CD4-positive, alpha-beta T cell treated with Interleukin-2 at 100 ng/mL for 4 hours (primary cell): ENCODE results near the gene DDX17.

ENCODE experiments used
- DNase-seq: peaks from one replicate; pipeline ENCODE4 v3.0.0-alpha.2; 2020; ENCODE audit warnings: low spot score

The DDX17 gene

DNA sequence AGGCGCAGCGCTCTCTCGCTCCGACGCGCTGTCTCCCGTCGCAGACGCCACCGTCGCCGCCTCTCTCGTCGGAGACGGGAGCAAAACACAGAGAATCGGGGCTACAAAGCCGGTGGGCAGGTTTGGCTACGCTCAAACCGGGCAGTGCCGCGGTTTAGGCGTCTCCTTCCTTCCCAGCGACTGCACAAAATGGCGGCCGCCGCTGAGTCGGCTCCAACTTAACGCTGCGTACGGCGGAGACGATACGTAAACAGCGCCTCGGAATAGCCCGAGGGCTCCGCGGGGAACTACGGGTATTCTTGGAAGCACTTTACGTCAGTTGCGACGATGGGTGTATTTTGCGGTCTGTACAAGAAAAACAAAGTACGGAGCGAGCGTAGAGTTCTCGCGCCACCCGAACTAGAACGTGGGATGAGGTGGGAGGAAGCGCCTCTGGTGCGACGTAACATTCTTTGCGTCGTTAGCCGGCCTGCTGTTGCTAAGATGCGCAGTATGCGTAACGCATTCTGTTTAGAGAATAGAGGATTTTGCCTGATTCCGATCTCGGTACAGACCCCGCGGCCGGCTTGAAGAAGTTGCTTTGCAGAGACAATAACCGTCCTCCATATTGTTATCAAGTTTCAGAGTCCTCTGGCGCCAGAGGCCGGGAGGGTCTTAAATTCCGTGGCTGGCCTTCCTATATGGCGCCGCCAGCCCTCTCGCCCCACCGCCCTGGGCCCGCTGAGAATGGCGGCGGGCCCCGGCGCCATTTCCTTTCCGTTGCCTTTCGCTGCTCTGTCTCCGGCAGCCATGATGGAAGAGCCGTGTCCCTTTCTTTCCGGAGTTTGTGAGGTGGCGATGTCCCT lies at the start of gene DDX17:
TSS of gene DDX17 (minus strand) at position 194 of the 845 bp plus-strand sequence.
- peak; percentile 97 for DNase-seq

DNA sequence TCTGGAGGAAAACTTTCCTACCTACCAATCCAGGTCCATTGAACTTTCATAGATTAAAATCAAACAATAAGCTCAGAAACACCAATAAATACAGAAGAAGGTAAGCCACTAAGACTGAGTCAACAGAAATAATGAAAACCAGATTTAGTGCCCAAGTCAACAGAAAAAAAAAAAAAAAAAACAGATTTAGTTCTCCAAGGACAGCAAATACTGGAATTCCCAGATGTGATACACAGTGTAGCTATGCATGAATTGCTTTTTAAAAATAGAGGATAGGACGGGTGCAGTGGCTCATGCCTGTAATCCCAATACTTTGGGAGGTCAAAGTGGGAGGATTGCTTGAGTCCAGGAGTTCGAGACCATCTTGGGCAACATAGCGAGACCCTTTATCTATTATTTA lies 48.2 kb upstream of the DDX17 start:
- no peak for DNase-seq

DNA sequence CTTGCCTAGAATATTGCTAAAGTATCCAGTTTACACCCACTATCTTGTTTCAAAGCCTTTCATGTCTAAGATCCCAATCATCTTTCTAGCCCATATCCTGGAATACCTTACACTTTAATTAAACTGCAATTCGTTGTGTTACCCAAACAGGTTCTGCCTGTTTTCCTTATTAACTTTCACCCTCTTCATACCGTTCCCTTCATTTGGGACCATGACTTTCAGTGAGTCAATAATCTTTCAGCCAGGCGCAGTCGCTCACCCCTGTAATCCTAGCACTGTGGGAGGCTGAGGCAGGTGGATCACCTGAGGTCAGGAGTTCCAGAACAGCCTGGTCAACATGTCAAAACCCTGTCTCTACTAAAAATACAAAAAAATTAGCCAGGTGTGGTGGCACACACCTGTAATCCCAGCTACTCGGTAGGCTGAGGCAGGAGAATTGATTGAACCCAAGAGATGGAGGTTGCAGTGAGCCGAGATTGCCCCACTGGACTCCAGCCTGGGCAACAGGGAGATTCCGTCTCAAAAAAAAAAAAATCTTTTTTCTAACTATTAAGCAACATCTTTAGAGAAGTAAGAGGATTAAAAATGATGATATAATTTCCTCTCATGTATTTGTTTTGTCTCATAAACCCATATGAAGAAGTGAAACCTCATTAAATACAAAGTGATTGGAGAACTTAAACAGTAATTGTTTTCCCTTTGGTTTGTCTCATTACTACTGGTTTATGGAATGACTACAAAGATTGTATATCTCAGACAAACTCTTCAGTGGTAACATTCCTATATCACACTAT lies 43.2 kb upstream of the DDX17 start:
- DNase-seq = no peak

DNA sequence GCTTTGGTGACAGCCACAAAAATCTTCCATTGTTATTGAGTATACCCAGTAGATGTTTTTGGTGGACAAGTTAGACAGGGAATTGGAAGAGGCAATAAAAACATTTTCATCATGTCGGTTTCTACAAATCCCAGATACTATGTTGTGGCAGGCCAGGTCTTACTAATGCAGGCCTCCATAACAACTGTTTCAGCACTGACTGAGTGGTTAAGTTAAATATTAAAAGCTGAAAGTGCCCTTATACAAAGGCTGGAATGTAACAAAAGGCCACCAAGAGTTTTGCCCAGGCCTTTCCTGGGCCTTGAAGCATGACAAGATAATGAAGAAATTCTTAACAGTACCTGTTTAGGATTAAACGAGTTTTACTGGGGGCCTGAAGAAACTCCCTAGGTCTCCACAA lies 34.6 kb upstream of the DDX17 start:
- DNase-seq = no peak

DNA sequence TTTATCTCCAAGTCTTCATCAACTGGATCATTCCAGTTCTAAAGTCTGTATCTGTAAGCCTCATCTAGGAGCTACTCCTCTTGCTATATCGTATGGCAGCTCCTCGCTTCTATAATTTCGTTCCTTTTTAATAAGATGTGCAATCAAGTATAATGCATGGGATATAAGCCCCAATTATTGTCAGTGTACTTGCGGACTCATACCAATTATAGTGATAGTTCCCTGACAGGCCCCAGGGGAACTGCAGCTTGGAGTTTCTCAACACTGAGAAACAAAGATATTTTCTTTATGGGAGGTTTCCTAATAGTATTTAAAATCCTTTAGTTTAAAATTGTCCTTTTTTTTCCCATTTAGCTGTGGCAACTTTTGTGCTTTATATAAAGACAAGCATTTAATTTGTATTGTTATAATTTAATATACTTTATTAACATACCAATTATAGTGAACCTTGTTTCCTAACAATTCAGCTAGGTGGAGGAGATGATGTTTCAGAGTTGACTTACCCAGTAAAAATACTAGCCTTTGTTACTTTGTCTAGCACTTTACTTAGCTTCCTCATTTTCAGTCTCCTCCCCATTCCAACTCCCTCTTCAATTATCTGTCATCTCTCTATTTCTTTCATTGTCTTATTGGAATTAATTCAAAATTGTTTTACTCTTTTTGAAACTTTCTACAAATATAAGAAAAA lies 25.3 kb upstream of the DDX17 start:
- DNase-seq = no peak

DNA sequence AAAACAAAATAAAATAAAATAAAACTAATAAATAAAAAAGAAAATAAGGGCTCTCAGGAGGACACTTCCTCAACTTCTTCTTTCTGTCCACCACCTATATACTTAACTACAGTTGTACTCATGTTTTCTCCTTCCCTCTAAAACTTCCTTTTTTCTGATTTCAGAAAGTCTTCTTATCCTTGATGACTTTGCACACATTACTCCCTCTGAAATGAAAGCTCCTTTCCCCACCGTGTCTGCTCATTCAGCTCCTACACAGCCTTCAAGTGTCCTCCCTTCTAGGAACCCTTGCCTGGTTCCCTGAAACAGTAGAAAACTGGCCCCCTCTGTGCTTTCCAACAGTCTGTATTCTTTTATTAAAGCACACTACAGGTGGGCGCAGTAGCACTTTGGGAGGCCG lies 18.3 kb upstream of the DDX17 start:
- DNase-seq = no peak

DNA sequence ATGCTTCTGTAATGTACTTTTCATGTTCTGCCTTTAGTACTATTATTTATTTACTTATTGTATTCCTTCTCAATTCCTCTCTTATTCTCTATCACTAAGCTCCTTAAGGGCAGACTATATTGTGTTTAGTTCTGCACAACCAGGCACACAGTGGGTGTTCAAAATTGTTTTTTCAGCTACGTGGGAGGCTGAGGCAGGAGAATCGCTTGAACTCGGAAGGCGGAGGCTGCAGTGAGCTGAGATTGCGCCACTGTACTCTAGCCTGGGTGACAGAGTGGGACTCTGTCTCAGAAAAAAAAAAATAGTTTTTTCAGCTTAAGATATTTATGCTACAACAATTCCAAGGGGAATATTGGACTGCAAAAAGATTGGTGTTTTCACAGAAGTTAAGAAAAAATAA lies 17.4 kb upstream of the DDX17 start:
- DNase-seq = no peak

DNA sequence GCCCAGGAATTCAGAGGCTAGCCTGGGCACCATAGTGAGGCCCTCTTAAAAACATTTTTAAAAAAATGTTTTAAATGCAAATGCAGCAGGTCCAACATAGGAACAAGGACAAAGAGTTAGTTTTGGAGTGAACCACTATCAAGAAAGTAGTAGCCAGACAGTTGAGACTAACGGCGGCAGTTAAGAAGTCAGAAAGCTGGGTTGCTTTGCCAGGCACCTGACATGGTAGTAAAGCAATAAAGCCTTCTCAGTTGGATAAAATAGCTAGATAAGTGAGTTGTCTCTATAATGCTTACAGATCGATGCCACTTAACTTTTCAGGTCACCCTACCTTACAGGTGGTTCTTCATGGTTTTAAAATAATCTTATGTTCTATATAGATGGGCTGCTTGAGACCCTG lies 16.9 kb upstream of the DDX17 start:
- DNase-seq = no peak

DNA sequence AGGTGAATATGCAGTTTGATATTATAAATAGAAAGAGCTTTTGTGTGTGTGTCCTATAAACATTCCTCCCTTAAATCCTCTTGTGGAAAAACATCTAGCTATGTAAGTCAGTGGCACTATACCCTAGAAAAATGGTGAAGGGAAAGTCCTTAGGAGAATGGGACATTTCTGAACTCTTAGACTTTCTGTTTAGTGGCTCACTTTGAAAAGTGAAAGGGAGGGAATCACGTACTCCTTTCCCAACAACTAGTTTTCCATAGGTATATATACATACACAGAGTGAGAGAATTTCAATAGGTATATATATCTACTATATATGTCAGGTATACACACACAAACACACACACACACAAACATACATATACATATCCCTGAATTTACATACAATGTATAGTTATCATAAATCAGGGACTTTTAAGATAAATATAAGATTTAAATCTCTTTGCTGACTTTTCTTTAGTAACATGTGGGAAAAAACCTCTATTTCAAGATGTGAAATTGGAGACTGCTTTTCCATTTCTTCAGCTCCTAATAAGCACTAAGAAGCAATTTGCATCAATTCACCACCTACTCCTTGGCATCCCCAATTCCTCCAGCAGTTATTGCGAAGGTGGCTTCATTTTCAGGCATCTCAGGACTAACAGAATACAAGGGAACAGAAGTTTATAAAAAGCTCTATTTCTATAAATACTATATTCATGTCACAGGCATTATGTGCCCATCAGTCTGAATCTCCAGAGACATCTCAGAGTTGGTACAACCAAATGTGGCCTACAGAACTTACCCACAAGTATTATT lies 13.5 kb upstream of the DDX17 start:
- no peak for DNase-seq

DNA sequence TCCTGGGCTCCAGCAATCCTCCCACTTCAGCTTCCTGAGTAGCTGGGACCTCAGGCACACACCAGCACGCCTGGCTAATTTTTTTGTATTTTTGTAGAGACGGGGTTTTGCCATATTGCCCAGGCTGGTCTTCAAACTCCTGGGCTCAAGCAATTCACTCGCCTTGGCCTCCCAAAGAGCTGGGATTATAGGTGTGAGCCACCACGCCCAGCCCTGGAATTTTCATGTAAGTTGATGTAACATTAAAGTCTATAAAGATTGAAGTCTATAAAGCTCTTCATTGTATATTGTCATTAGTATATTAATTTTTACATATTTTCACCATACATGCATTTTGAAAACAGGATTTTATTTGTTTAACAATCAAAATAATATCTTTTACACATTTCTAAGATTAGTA lies 12.5 kb upstream of the DDX17 start:
- DNase-seq = no peak

DNA sequence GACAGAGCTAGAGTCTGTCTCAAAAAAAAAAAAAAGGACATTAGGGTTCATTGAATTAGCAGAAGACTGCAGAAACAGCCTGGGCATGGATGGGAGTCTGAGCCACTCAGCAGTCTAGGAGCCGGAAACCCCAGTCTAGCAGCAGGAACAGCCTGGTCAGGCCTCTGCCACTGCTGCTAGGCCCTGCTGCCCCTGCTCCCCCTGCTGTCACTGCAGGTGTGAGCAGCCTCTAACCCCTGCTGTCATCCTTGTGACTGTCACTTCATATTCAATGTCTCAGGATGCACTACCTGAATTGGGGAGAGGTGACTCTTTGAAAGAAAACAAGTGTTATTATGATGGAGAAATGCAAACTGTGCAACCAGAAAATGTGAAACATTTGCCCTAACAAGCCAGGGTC lies 7.0 kb upstream of the DDX17 start:
- DNase-seq = peak; percentile 39

DNA sequence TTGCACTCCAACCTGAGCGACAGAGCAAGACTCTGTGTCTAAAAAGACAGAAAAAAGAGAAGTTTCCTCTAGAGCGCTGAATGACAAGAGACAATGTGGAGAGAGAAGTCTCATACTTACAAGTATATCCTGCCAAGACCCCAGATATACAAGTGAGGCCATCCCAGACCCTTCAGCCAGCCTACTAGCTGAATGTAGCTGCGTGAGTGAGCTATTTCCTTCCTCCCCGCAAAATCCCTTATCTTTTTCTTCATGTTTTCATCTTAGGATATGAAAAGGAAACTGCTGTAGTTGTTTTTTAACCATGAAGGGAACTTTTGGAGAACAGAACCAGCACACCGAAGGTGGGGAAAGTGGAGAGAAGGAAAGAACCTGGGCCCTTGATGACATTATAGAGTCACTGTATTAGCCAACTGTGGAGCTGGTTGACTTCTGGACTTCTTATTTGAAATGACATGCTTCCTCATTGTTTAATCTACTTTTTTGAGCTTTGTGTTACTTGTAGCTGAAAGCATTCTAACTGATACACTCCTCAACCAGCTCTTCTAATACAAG lies 4.4 kb upstream of the DDX17 start:
- DNase-seq = no peak

DNA sequence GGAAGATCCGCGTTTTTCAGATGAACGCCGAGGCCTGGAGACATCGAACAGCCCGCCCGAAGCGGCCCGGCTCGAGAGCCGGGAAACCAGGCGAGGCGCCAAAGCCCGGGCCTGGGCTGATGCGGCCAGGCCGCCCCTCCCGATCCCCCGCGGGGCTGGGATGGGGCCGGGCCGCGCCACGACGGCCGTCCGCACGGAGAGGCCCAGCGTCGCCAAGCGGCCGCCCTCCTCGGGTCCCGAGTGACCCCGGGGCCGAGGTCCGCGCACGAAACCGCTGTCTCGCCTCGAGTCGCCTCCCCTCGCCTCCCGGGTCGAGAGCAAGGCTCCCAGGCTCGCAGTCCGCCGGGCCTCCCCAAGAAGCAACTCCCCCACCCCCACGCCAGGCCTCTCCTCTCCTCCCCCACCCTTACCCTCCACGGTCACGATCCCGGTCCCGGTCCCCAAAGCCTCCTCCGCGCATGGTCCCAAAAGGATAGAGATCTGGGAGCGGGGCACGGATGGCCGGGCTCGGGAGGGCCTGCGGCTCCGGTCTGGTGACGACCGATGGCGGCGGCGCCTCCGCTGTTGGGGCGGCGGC lies 482 bp downstream of the DDX17 start:
- peak; percentile 47 for DNase-seq

DNA sequence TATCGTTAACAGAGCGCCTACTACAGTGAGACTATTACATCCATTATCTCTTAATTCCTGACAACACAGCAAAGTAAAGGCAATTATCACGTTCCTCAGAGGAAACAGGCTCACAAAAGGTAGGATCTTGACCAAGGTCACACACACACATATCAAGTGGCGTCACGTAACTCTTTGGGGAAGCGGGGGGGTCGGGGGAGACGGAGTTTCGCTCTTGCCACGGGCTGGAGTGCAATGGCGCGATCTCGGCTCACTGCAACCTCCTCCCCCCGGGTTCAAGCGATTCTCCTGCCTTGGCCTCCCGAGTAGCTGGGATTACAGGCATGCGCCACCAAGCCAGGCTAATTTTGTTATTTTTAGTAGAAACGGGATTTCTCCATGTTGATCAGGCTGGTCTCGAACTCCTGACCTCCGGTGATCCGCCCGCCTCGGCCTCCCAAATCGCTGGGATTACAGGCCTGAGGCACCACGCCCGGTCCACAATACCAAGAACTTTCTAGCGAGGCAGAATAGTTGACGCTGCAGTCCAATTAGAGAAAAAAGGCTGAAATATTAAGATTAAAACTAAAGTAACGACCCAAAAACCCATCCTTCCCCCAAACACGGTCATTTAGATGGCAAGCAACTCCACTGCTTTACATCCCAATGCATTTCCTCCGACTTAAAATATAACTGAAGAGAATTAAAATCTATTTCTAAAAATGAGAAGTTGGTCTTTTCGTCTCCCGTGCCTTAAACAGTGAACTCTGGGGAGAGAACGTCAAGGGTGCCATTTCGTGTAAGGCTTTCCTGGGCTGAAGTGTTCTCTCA lies 1.2 kb downstream of the DDX17 start:
- peak; percentile 60 for DNase-seq

DNA sequence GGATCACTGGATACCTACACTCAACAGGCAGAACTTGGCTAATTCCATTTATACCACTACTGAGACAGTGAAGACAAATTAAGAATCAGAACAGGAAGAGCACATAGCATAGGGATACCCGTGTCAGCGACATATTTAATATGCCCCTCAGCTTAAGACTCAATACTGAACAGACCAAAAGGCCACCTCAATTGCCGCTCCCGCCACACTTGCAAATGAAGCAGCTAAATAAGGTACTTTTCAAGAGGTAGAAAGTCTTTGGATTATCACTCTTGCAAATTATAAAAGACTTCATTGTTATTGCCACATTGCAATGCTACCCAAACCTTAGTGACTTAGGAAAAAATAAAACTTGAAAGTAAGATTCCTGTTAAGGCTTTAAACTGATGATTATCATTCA lies 3.1 kb downstream of the DDX17 start:
- DNase-seq = no peak

DNA sequence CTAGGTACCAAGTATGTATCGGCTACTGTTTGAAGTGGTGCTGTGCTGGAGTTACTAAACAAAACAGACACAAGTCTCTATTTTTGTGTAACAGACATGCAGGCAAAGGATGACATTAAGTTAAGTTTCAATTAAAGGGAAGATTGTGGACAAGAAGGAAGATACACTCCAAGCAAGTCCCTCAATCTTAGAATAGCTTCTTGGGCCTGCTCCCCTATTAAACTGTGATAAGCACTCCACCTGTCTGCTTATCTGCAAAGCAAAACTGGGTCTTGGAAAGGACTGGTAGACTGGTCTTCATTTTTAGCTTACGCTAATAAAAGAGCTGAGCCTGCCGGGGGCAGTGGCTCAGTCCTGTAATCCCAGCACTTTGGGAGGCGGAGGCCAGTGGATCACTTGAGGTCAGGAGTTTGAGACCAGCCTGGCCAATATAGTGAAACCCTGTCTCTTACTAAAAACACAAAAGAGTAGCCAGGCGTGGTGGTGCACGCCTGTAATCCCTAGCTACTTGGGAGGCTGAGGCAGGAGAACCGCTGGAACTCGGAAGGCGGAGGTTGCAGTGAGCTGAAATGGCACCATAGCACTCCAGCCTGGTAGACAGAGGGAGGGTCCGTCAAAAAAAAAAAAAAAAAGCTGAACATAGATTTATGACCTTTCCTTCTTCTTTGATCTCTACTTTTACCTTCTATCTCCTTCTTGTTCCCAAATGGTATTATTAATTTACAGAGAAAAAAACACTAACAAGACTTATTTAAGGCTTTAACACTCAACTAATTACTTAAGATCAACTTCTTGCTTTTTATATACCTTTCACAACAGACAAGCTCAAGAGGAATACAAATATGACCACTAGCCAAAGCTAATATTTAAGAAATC lies 4.1 kb downstream of the DDX17 start:
- no peak for DNase-seq

DNA sequence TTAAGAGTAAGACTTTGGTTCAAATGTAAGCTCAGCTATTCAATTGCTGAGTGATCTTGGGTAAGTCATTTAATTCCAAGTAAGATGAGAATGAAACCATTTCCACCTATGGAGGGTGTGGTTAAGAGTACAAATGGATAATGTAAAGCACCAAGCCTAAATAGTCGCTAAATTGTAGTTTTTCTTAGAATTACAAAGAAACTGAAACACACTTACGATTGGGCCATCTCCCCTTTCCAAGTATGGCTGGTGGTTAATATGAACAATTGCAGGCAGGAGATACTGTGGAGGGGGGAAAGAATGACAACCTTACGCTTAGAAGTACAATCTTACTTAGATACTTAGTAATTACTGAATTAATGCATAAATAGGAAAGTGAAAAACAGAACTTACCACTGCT lies 8.2 kb downstream of the DDX17 start:
- DNase-seq = peak; percentile 28

DNA sequence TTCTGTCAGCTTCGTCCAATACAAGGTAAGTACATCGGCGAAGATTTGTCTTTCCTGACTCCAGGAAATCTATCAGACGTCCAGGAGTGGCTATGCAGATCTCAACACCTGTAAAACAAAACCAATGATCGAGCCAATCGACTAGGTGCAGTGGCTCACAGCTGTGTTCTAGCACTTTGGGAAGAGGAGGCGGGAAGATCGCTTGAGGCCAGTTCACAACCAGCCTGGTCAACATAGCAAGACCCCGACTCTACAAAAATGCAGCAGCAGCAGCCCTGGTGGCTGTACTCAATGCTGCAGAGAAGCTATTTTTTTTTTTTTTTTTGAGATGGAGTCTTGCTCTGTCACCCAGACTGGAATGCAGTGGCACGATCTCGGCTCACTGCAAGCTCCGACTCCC lies 11.2 kb downstream of the DDX17 start:
- no peak for DNase-seq

DNA sequence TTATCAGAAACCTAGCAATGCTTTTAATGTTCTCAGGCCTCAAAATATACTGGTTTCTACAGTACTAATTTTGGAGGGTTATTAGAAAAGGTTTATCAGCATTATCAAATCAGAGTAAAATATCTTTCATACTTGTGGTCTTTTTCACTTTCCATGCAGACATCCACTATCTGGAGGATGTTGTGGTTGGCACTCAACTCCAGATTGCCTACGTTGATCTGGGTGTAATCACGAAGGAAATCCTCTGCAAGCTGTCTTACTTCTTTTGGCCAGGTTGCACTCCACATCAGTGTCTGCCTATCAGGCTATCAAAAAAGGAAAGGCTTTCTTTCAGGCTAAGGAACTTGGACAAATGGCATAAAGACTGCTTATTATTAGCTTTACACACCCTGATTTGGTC lies 11.6 kb downstream of the DDX17 start:
- no peak for DNase-seq
